OCI-LY7 (cell line): ENCODE measurements around the gene SPRR2B. TPM values are rescaled to one million over a fixed set of nuclear protein-coding genes. Genes with fewer than 3 reads are reported as not detected.
"Not testable (repeated sequence)": the region's sequence is repeated elsewhere in the genome, so short reads cannot be mapped to it uniquely, and the experiment has no call there.

Experiments
- Bru-seq: library from RNA; stranded (reverse); fragments of 400-500 nt; gene quantifications from one replicate; lab custom pipeline; 2021; lab: Mats Ljungman, UMichigan
- BruChase-seq, 2 experiments: library from RNA; stranded (reverse); fragments of 400-500 nt; gene quantifications; one replicate each; lab custom pipeline; 2021; lab: Mats Ljungman, UMichigan
- BruUV-seq: library from RNA; stranded (reverse); fragments of 400-500 nt; replicated peaks from 2 replicates; lab custom pipeline; 2021; lab: Mats Ljungman, UMichigan
- CTCF ChIA-PET: fragments of 300-600 bp; sonication (Branson Sonifier 250); formaldehyde crosslinking; loops from one replicate; lab custom pipeline; 2022; ENCODE audit warnings: antibody characterized with exemption; ENCODE audit not compliant: unreplicated experiment; lab: Charles Lee
- POLR2A ChIA-PET: fragments of 300-600 bp; sonication (Branson Sonifier 250); formaldehyde crosslinking; loops from one replicate; lab custom pipeline; 2022; ENCODE audit warnings: antibody characterized with exemption; lab: Charles Lee
- DNase-seq: peaks from one replicate; pipeline ENCODE4 v3.0.0-alpha.2; 2015; ENCODE audit warnings: low spot score
- H2AFZ ChIP-seq: fragments of 200-600 bp; sonication (generic), shearing (Covaris generic); 2 replicates; pipeline ENCODE4 v1.6.1; 2014; ENCODE audit warnings: mild to moderate bottlenecking, antibody characterized with exemption, low read length, moderate library complexity
- H3K27ac ChIP-seq: fragments of 200-600 bp; sonication (generic); 2 replicates; pipeline ENCODE4 v1.5.1; 2014; ENCODE audit warnings: mixed run types, low read depth, mild to moderate bottlenecking, moderate library complexity, low read length, inconsistent platforms; ENCODE audit not compliant: poor library complexity, severe bottlenecking
- H3K36me3 ChIP-seq: fragments of 200-600 bp; sonication (generic); 2 replicates; pipeline ENCODE4 v1.6.1; 2014; ENCODE audit warnings: mild to moderate bottlenecking, antibody characterized with exemption, low read length, moderate library complexity, mixed read lengths; ENCODE audit not compliant: insufficient read depth
- H3K4me1 ChIP-seq: fragments of 200-600 bp; sonication (generic); 2 replicates; pipeline ENCODE4 v1.5.1; 2014; ENCODE audit warnings: mild to moderate bottlenecking, low read length; ENCODE audit not compliant: insufficient read depth, poor library complexity, severe bottlenecking
- H3K4me2 ChIP-seq: fragments of 200-600 bp; sonication (generic); 2 replicates; pipeline ENCODE4 v1.6.1; 2014; ENCODE audit warnings: mild to moderate bottlenecking, low read length
- H3K4me3 ChIP-seq: fragments of 200-600 bp; sonication (generic); 2 replicates; pipeline ENCODE4 v1.5.1; 2014; ENCODE audit warnings: mild to moderate bottlenecking, low read depth, low read length; ENCODE audit not compliant: poor library complexity, severe bottlenecking
- H3K79me2 ChIP-seq: fragments of 200-600 bp; sonication (generic); 2 replicates; pipeline ENCODE4 v1.6.1; 2016; ENCODE audit warnings: low read depth, mild to moderate bottlenecking, low read length, moderate library complexity, mixed read lengths; ENCODE audit not compliant: insufficient read depth
- H3K9me2 ChIP-seq: fragments of 200-600 bp; sonication (generic); 2 replicates; pipeline ENCODE4 v1.6.1; 2016; ENCODE audit warnings: mild to moderate bottlenecking, low read length, mixed read lengths; ENCODE audit not compliant: insufficient read depth
- H3K9me3 ChIP-seq: fragments of 200-600 bp; sonication (generic); 2 replicates; pipeline ENCODE4 v1.6.1; 2014; ENCODE audit warnings: mild to moderate bottlenecking, mixed run types, low read length, mixed read lengths
- H4K20me1 ChIP-seq: fragments of 200-600 bp; sonication (generic); 2 replicates; pipeline ENCODE4 v1.6.1; 2014; ENCODE audit warnings: mild to moderate bottlenecking, antibody characterized with exemption, low read length, moderate library complexity, mixed read lengths; ENCODE audit not compliant: insufficient read depth
- CTCF ChIP-seq: fragments of 200-600 bp; sonication (generic); conservative IDR thresholded peaks from 2 replicates; pipeline ENCODE4 v1.5.1; 2014; ENCODE audit warnings: mild to moderate bottlenecking, antibody characterized with exemption, low read length, moderate library complexity, mixed read lengths
- EZH2phosphoT487 ChIP-seq: fragments of 200-600 bp; sonication (generic); IDR thresholded peaks from 2 replicates; pipeline ENCODE4 v1.6.1; 2018; ENCODE audit warnings: low read depth, borderline replicate concordance, mild to moderate bottlenecking, mixed run types, antibody characterized with exemption, low read length, moderate library complexity, mixed read lengths
- intact Hi-C: fragments of 100-400 bp; cut with micrococcal nuclease; formaldehyde crosslinking; loops from one replicate; pipeline ENCODE4 v1.10.0; 2022; ENCODE audit not compliant: unreplicated experiment
- long read RNA-seq: library from polyadenylated mRNA; stranded (forward); transcript quantifications from one replicate; pipeline ENCODE4 v2.0.0, GENCODE V29; 2022
- total RNA-seq, 2 experiments: library from RNA; depleted of rRNA in 1 of 2; stranded (reverse); fragments of >200 nt in 1 of 2; shearing (Covaris generic) in 1 of 2; gene quantifications; 2 replicates each; pipeline ENCODE4 v1.2.3, GENCODE V29; 2014 to 2022

SPRR2B gene
- total RNA-seq (2014; rRNA removed; shearing (Covaris generic)) (not detected in 2 replicates), total RNA-seq (2022) (not detected in 2 replicates), Bru-seq, nascent RNA (not detected), BruChase-seq, experiment 1, labeled RNA remaining after a 6-hour chase (not detected), BruChase-seq, experiment 2, labeled RNA remaining after a 2-hour chase (not detected)
- long read RNA-seq, result 0 reads

GRCh38 chr1:153071511-153071910 lies at the start of gene SPRR2B:
Gene SPRR2B (minus strand): TSS chr1:153071611. CDS start chr1:153070839, 772 bp downstream.
- no peak for TF ChIP-seq EZH2phosphoT487
- TF ChIP-seq CTCF, result no peak
- H3K4me3 ChIP-seq, result no peak within 1 kb of the TSS
- no peak within 1 kb of the TSS for H3K4me2 ChIP-seq
- no peaks in the 10 kb centered on the region for H3K9me2 ChIP-seq
- H3K9me3 ChIP-seq, result no peaks in the 10 kb centered on the region
- no peaks in the 10 kb centered on the region for H4K20me1 ChIP-seq
- no peak for DNase-seq
- no peak within 1 kb of the TSS for H2AFZ ChIP-seq
- H3K27ac ChIP-seq, result no peak within 1 kb of the TSS
- H3K4me1 ChIP-seq, result no peaks in the 10 kb centered on the region
- H3K79me2 ChIP-seq, result no peaks in the 10 kb centered on the region
- no TSS peak for BruUV-seq
- intact Hi-C loops, result no loop called here
- H3K36me3 ChIP-seq, result no peaks in the 10 kb centered on the region
- ChIA-PET POLR2A (no interaction called here), CTCF (no interaction called here)

- no peaks in the 10 kb centered on the region for H3K36me3 ChIP-seq
- no peaks in the 10 kb centered on the region for H4K20me1 ChIP-seq
- H3K79me2 ChIP-seq, result no peaks in the 10 kb centered on the region
- no TSS peak for BruUV-seq
- H3K27ac ChIP-seq, result no peak overlapping the region
- no peak overlapping the region for H2AFZ ChIP-seq
- H3K9me3 ChIP-seq, result no peaks in the 10 kb centered on the region
- no peak overlapping the region for H3K4me3 ChIP-seq
- no peak for DNase-seq
- no peaks in the 10 kb centered on the region for H3K4me1 ChIP-seq
- intact Hi-C loops, result no loop called here
- no peaks in the 10 kb centered on the region for H3K9me2 ChIP-seq
- no peak overlapping the region for H3K4me2 ChIP-seq
- ChIA-PET POLR2A (no interaction called here), CTCF (no interaction called here)
- TF ChIP-seq CTCF, result no peak
- no peak for TF ChIP-seq EZH2phosphoT487
These were observed 49.5 kb upstream of the SPRR2B start for GRCh38 chr1:153120945-153121344.

DNA sequence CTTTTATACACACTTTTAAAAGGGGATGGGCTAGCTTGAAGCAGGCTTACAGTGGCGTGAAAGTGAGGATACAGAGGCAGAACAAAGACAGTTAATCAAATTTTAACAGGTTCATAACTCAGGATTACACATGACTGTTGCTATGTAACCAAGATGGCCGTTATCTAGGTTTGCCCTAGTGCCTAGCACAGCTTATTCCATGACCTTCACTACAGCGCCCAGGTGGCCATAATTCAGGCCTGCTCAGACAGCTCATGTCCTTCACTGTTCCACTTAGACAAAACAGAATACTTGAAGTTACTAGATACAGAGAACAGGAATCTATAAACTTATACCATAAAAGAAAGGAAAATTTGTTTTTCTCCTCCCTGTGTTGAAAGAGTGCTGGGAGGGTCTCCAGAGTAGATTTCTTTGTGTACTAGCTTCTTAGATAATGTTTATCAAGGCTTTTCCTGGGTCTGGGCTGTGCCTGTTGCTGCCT lies 48.1 kb upstream of the SPRR2B start:
- intact Hi-C loops, result no loop called here
- no TSS peak for BruUV-seq
- Histone ChIP-seq H4K20me1 (no peaks in the 10 kb centered on the region), H3K4me3 (no peak overlapping the region), H3K9me2 (no peaks in the 10 kb centered on the region), H3K4me1 (no peaks in the 10 kb centered on the region), H3K27ac (no peak overlapping the region), H3K4me2 (no peak overlapping the region), H3K79me2 (no peaks in the 10 kb centered on the region), H2AFZ (no peak overlapping the region), H3K9me3 (no peaks in the 10 kb centered on the region), H3K36me3 (no peaks in the 10 kb centered on the region)
- ChIA-PET POLR2A (no interaction called here), CTCF (no interaction called here)
- TF ChIP-seq CTCF, result no peak
- no peak for DNase-seq

DNA sequence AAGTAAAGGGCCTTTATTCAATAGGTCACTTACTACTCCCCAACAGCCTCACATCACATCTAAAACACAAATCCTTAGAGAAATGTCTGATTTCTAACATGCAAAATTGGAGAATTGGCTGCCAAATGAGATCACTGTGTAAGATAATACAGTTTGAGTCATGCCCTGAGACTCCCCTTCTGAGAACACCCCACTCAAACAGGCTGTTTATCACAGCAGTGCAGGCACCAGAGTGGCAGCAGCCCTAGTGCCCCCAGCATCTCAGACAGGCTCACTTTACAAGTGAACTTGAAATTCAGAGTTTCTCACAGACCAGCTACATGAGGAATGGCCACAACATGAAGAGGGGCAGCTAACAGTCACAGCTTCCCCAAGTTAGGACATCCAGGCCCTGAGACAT lies 43.9 kb upstream of the SPRR2B start:
- CTCF ChIA-PET, DNase-seq, POLR2A ChIA-PET: not testable (repeated sequence)

More for the DNA sequence above, 43.9 kb upstream of the SPRR2B start:
- H3K36me3 ChIP-seq, intact Hi-C loops, H2AFZ ChIP-seq, H3K79me2 ChIP-seq, H3K27ac ChIP-seq, BruUV-seq, H3K9me3 ChIP-seq, H3K9me2 ChIP-seq, H3K4me1 ChIP-seq, H4K20me1 ChIP-seq, H3K4me2 ChIP-seq, H3K4me3 ChIP-seq: not testable (repeated sequence)
